ENCODE data around the gene HHAT.

GRCh38 chr1:210372491-210372890 is 43.8 kb downstream of the HHAT start:
- TF ChIP-seq CTCF (IDR thresholded peaks at IDR 0.05) (no peak), POLR2A (IDR thresholded peaks at IDR 0.05) (no peak), POLR2AphosphoS5 (IDR thresholded peaks at IDR 0.05) (no peak)
